Hepatocyte (in vitro differentiated cells): ENCODE measurements around the gene CCDC136. TPM values are rescaled to one million over a fixed set of nuclear protein-coding genes. Genes with fewer than 3 reads are reported as not detected.

Experiments
- DNase-seq: peaks from one replicate; pipeline ENCODE4 v3.0.0-alpha.2; 2016; ENCODE audit warnings: low spot score
- H2AFZ ChIP-seq: fragments of 200-600 bp; sonication (generic); 2 replicates; pipeline ENCODE4 v1.6.0; 2016; ENCODE audit warnings: antibody characterized with exemption, mild to moderate bottlenecking
- H3K27ac ChIP-seq: fragments of 200-600 bp; sonication (generic); 2 replicates; pipeline ENCODE4 v1.5.1; 2016; ENCODE audit warnings: mild to moderate bottlenecking
- H3K27me3 ChIP-seq: fragments of 200-600 bp; sonication (generic); 2 replicates; pipeline ENCODE4 v1.6.1; 2016
- H3K36me3 ChIP-seq: fragments of 200-600 bp; sonication (generic); replicated peaks from 2 replicates; pipeline ENCODE4 v1.5.1; 2016; ENCODE audit warnings: low read depth; ENCODE audit not compliant: insufficient read depth
- H3K4me1 ChIP-seq: fragments of 200-600 bp; sonication (generic); 2 replicates; pipeline ENCODE4 v1.5.1; 2016; ENCODE audit warnings: mild to moderate bottlenecking, moderate library complexity; ENCODE audit not compliant: insufficient read depth
- H3K4me2 ChIP-seq: fragments of 200-600 bp; sonication (generic); 2 replicates; pipeline ENCODE4 v1.6.0; 2016
- H3K4me3 ChIP-seq: fragments of 200-600 bp; sonication (generic); 2 replicates; pipeline ENCODE4 v1.5.1; 2016; ENCODE audit warnings: mild to moderate bottlenecking
- H3K79me2 ChIP-seq: fragments of 200-600 bp; sonication (generic); 2 replicates; pipeline ENCODE4 v1.6.0; 2017; ENCODE audit warnings: mild to moderate bottlenecking
- H3K9me2 ChIP-seq: fragments of 200-600 bp; sonication (generic); replicated peaks from 2 replicates; pipeline ENCODE4 v1.6.0; 2017; ENCODE audit warnings: mild to moderate bottlenecking; ENCODE audit not compliant: insufficient read depth
- H3K9me3 ChIP-seq: fragments of 200-600 bp; sonication (generic); 2 replicates; pipeline ENCODE4 v1.5.1; 2016; ENCODE audit warnings: low read depth, mild to moderate bottlenecking
- H4K20me1 ChIP-seq: fragments of 200-600 bp; sonication (generic); 2 replicates; pipeline ENCODE4 v1.6.0; 2016; ENCODE audit warnings: mild to moderate bottlenecking; ENCODE audit not compliant: insufficient read depth, poor library complexity, severe bottlenecking
- EZH2 ChIP-seq: fragments of 200-600 bp; sonication (generic); IDR thresholded peaks from 2 replicates; pipeline ENCODE4 v1.6.1; 2016; ENCODE audit warnings: antibody characterized with exemption, mild to moderate bottlenecking, borderline replicate concordance
- EZH2phosphoT487 ChIP-seq: fragments of 200-600 bp; sonication (generic); IDR thresholded peaks from one replicate; pipeline ENCODE4 v1.6.1; 2018; ENCODE audit warnings: antibody characterized with exemption, mild to moderate bottlenecking, low read depth, moderate library complexity; ENCODE audit not compliant: unreplicated experiment, severe bottlenecking
- WGBS: methylation state at CpG from one replicate; pipeline ENCODE4 v1.1.6; 2016; ENCODE audit warnings: low lambda C conversion rate; ENCODE audit errors: missing lambda C conversion rate; 5-methylcytosine and 5-hydroxymethylcytosine counted together
- polyA plus RNA-seq: library from polyadenylated mRNA; unstranded; fragments of >200 nt; fragmentation: Nextera tagmentation; extraction: Ambion mirVana; gene quantifications from 2 replicates; pipeline ENCODE4 v1.2.1, GENCODE V29; 2016
- total RNA-seq: library from RNA; depleted of rRNA; stranded (reverse); fragments of >200 nt; gene quantifications from 2 replicates; pipeline ENCODE4 v1.2.3, GENCODE V29; 2014
- TF ChIP-seq, protein P1 (sequence below): fragments of 200-600 bp; sonication (generic); IDR thresholded peaks from 2 replicates; pipeline ENCODE4 v1.5.1; 2016; ENCODE audit warnings: antibody characterized with exemption, mild to moderate bottlenecking; ENCODE audit not compliant: poor library complexity

The CCDC136 gene
- total and polyA plus RNA-seq, 2 experiments from 2014 or later = 3.8 to 5.6 TPM

DNA sequence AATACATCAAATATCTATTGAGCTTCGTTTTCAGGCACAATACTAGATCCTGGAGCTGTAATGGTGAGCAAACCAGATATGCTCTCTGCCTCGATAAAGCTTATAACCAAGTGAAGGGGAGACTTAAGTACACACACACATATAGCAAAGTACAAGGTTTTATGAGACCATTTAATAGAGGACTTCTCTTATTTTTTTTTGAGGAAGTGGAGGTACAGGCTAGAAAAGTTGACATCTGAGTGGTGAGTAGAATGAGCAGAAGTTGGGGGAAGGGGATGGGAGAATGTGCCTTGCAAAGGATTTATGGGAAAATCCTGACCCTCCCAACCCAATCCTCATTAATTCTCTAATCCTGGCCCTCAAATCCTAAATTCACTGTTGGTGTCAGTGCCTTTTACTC is 7.7 kb downstream of the CCDC136 start:
- Histone ChIP-seq H3K4me1 (no peaks in the 10 kb centered on the region), H3K79me2 (no peaks in the 10 kb centered on the region), H2AFZ (no peak overlapping the region), H3K27ac (no peak overlapping the region), H3K27me3 (no peaks in the 10 kb centered on the region), H3K4me2 (no peak overlapping the region), H3K9me2 (no peaks in the 10 kb centered on the region), H3K9me3 (no peaks in the 10 kb centered on the region), H3K36me3 (no peaks in the 10 kb centered on the region), H3K4me3 (no peak overlapping the region), H4K20me1 (no peaks in the 10 kb centered on the region)
- 85% methylated on average over 2 of the region's 2 CpGs for WGBS
- TF ChIP-seq EZH2phosphoT487 = no peak
- DNase-seq = no peak

DNA sequence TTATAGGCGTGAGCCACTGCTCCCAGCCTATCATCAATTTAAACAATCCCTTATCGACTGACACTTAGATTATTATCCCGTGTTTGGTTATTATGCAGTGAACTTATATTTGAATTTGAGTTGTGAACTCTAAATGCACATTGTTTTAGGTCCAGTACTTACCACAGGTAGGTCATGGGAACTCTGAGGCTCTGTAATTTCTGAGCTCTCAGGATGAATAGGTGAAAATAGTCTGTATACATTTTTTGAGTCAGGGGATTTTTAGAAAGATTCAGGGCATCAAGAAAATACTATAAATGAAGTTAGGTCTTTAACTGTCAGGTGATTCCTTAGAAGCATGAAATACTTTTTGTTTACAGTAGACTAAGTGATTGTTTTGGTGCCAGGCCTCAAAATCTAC is 8.8 kb downstream of the CCDC136 start:
- TF ChIP-seq, protein P1, sequence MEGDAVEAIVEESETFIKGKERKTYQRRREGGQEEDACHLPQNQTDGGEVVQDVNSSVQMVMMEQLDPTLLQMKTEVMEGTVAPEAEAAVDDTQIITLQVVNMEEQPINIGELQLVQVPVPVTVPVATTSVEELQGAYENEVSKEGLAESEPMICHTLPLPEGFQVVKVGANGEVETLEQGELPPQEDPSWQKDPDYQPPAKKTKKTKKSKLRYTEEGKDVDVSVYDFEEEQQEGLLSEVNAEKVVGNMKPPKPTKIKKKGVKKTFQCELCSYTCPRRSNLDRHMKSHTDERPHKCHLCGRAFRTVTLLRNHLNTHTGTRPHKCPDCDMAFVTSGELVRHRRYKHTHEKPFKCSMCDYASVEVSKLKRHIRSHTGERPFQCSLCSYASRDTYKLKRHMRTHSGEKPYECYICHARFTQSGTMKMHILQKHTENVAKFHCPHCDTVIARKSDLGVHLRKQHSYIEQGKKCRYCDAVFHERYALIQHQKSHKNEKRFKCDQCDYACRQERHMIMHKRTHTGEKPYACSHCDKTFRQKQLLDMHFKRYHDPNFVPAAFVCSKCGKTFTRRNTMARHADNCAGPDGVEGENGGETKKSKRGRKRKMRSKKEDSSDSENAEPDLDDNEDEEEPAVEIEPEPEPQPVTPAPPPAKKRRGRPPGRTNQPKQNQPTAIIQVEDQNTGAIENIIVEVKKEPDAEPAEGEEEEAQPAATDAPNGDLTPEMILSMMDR = no peak
- TF ChIP-seq EZH2phosphoT487 (no peak), EZH2 (no peak)
- H3K27ac ChIP-seq = no peak overlapping the region
- H3K79me2 ChIP-seq = no peaks in the 10 kb centered on the region
- WGBS = 94% methylated on average over 3 of the region's 3 CpGs
- no peaks in the 10 kb centered on the region for H3K27me3 ChIP-seq
- H3K4me1 ChIP-seq = no peaks in the 10 kb centered on the region
- no peak overlapping the region for H3K4me3 ChIP-seq
- no peaks in the 10 kb centered on the region for H3K36me3 ChIP-seq
- no peaks in the 10 kb centered on the region for H3K9me3 ChIP-seq
- no peak overlapping the region for H2AFZ ChIP-seq
- H3K9me2 ChIP-seq = no peaks in the 10 kb centered on the region
- no peaks in the 10 kb centered on the region for H4K20me1 ChIP-seq
- no peak overlapping the region for H3K4me2 ChIP-seq
- DNase-seq = no peak

DNA sequence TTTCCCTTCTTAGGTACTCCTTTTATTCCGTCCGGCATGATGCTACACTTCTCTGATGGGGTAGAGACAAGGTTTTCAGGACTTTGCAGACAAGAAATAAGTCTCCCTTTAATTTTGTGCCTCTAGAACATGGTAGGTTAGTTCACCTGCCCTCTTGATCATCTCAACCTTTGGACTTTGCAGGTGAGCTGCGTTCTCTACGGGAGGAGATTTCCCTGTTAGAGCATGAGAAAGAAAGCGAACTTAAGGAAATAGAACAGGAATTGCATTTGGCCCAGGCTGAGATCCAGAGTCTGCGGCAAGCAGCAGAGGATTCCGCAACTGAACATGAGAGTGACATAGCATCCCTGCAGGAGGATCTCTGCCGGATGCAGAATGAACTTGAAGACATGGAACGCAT is 9.2 kb downstream of the CCDC136 start:
- Histone ChIP-seq H2AFZ (no peak overlapping the region), H3K36me3 (no peaks in the 10 kb centered on the region), H3K4me1 (no peaks in the 10 kb centered on the region), H3K27me3 (no peaks in the 10 kb centered on the region), H3K9me3 (no peaks in the 10 kb centered on the region), H3K4me3 (no peak overlapping the region), H3K27ac (no peak overlapping the region), H3K4me2 (no peak overlapping the region), H3K79me2 (no peaks in the 10 kb centered on the region), H4K20me1 (no peaks in the 10 kb centered on the region), H3K9me2 (no peaks in the 10 kb centered on the region)
- TF ChIP-seq EZH2 (no peak), EZH2phosphoT487 (no peak)
- TF ChIP-seq, protein P1 = no peak
- 88% methylated on average over 9 of the region's 9 CpGs for WGBS
- DNase-seq = peak; percentile 20

DNA sequence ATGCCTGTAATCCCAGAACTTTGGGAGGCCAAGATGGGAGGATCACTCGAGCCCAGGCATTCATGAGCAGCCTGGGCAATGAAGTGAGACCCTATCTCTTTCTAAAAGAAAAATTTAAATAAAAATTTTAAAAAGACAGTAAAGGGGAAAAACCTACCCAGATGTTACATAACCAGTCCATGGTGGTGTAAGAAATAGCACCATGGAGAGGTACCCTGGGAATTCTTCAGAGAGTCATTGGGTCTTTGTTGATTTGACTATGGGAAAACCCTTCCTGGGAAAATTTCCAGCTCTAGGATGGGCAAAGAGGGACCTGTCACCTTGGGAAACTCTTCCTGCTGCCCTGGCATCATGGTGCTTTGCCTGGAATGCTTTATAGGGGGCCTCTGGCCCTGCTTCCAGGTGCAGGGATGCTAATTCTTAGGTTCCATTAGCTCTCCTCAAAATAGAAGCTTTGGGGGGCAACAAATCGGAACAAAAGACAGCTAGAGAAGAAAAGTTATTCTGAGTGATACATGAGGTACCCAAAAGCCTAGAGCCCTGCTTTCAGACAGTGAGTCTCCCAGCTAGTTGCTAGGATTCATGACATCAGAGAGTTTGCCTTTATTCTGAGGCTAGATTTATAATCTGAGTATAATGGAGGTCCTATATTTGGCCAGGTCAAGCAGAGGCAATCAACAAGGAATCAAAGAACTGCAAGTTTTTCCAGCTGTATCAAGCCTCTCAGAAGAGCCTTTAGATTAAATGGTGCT is 10.1 kb downstream of the CCDC136 start:
- Histone ChIP-seq H3K27me3 (no peaks in the 10 kb centered on the region), H3K9me2 (no peaks in the 10 kb centered on the region), H3K9me3 (no peaks in the 10 kb centered on the region), H3K4me1 (no peaks in the 10 kb centered on the region), H3K4me3 (no peak overlapping the region), H3K27ac (no peak overlapping the region), H3K36me3 (no peaks in the 10 kb centered on the region), H3K79me2 (no peaks in the 10 kb centered on the region), H4K20me1 (no peaks in the 10 kb centered on the region), H2AFZ (no peak overlapping the region), H3K4me2 (no peak overlapping the region)
- TF ChIP-seq, protein P1 = no peak
- TF ChIP-seq EZH2phosphoT487 (no peak), EZH2 (no peak)
- 96% methylated on average over 2 of the region's 2 CpGs for WGBS
- DNase-seq = no peak
